GM18498 (cell line): ENCODE data around the gene GFI1B.
A peak's percentile ranks its signal among the peaks of the same experiment; 100 is the strongest.
"Not testable (repeated sequence)": the region's sequence is repeated elsewhere in the genome, so short reads cannot be mapped to it uniquely, and the experiment has no call there.

Source experiments
- ATAC-seq: cut with Tn5 transposase; IDR thresholded peaks from one replicate; pipeline ENCODE4 v1.9.1; 2021; ENCODE audit warnings: mild to moderate bottlenecking, moderate library complexity; ENCODE audit not compliant: unreplicated experiment

The GFI1B gene

DNA sequence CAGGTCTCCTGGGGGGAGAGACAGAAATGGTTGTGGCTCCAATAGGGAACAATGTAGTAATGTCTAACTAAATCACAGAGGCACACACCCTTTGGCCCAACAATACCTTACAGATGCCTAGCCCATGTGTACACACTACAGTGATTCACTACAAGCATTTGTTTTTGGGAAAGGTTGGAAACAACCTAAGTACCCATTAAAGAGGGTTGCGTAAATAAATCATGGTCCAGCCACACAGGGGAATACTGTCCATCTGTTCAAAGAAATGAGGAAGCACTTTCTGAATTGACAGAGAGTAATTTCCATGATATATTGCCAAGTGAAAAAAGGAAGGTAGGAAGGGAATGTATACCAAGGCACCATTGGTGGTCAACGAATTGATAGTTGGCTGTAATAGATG is 30.3 kb downstream of the GFI1B start:
- ATAC-seq: no peak

DNA sequence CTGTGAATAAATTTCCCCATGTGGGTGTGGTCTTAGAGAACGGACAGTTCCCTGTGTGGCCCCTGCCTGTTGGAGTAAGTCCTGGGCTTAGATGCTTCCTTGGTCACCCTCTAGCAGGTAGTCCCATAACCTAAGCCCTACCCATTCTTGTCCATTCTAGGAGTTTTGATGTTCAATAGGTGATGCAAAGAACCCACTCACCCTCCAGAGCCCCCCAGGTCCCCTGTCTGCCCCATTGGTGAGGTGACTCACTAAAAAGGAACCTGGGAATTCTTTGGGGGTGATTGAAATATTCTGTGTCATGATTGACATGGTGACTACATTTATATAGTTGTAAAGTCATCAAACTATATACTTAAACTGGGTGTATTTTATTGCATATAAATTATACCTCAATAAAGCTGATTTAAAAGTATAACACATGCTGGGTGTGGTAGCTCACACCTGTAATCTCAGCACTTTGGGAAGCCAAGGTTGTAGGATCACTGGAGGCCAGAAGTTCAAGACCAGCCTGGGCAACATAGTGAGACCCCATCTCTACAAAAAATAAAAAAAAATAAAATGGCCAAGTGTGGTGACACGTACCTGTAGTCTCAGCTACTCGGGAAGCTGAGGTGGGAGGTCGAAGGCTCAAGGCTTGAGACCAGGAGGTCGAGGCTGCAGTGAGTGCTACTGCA is 31.6 kb downstream of the GFI1B start:
- no peak for ATAC-seq

DNA sequence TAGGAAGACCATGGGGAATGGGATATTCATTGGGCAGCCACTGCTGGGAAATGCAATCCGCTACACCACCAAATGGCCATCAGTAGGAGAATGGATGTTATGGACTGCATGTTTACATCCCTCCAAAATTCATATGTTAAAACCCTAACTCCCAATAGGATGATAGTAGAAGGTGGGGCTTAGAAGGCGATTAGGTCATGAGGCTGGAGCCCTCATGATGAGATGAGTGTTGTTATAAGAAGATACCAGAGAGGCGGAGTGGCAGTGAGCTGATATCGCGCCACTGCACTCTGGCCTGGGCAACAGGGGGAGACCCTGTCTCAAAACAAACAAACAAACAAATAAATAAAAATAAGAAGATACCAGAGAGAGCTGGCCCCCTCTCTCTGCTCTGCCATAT is 36.2 kb downstream of the GFI1B start:
- no peak for ATAC-seq

DNA sequence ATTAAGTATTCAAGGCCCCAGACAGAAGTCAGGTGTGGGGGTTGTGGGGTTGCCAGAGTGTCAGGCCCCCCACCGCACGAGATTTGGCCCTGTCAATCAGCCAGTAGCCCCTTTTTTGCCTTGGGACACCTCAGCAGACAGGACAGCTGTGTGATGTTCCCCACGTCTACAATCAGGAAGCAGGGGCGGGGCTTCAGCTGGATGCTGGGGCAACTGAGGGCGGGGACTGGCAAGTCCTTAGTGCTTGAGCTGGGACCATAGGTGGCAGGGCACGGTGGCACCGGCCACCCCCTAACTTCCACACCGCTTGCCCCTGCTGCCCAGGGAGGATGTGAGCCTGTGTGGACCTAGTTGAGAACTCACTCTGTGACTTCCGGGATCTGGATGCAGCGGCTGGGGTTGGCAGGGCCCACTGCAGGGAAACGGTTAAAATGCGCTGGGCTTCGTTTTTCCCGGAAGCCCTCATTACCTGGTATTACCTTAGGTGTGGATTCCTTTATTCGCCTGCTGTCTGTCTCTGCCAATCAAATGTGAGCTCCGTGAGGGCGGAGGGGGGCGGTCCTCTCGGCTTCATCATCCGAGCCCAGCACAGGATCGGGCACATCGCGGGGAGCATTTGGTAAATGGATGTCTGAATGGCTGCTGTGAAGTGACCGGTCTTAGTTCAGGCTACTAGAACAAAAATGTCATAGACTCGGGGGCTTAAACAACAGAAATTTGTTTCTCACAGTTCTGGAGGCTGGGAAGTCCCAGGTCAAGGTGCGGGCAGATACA is 44.8 kb downstream of the GFI1B start:
- no peak for ATAC-seq

GRCh38 chr9:133026426-133026825 is 47.9 kb downstream of the GFI1B start:
- ATAC-seq: no peak

- no peak for ATAC-seq
Observed at GRCh38 chr9:133027134-133027533, 48.6 kb downstream of the GFI1B start.

- ATAC-seq: no peak
Observed at GRCh38 chr9:133028221-133028620, 49.7 kb downstream of the GFI1B start.

- peak; percentile 18 for ATAC-seq
Observed at GRCh38 chr9:133029994-133030316, 51.5 kb downstream of the GFI1B start.

DNA sequence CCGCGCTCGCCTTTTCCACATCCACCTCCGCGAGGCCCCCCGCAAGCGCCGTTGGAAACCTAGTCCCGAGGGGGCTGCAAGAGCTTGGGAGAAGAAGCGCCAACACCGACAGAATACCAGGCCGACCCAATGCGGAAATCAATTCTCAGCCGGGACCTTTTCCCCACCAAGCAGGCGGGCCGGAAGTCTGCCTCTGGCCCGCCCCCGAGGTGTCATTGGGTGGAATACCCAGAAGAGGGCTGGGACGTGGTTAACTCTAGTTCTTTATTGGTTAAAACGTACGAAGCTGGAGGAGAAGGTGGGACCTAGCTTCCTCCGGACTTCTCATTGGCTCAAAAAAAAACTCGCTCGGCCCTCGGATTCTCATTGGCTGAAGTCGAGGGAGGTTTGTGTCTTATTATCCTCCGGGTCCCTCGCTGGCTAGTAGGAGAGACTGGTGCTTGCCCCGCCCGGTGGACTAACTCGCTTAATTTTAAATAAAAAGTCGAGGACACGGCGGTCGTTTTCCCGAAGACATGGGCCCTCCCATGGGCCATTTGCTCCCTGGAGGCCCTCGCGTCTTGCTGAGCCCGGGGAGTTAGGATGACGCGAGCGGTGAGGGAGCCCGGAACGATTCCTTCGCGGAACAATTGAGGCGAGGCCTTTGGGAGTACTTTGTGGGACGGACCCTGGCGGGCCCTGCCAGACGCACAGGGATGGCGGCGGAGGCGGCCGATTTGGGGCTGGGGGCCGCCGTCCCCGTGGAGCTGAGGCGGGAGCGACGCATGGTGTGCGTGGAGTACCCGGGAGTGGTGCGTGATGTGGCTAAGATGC is 52.0 kb downstream of the GFI1B start, which contains the start of gene GTF3C5:
TSS of gene GTF3C5 (plus strand) at position 681 of the 813 bp plus-strand sequence. CDS start at position 696, 15 bp downstream.
- peak; percentile 91 for ATAC-seq

DNA sequence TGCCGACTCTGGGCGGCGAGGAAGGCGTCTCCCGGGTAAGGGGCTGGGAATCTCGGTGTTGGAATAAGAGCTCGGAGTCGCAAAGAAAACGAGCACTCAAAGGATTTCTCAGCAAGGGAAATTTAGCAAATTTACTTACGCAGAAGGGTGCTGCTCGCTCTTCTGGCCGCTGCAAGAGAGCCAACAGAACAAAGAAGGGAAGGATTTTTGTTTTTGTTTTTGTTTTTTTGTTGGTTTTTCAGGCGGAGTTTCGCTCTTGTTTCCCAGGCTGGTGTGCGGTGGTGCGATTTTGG is 52.6 kb downstream of the GFI1B start:
- no peak for ATAC-seq

DNA sequence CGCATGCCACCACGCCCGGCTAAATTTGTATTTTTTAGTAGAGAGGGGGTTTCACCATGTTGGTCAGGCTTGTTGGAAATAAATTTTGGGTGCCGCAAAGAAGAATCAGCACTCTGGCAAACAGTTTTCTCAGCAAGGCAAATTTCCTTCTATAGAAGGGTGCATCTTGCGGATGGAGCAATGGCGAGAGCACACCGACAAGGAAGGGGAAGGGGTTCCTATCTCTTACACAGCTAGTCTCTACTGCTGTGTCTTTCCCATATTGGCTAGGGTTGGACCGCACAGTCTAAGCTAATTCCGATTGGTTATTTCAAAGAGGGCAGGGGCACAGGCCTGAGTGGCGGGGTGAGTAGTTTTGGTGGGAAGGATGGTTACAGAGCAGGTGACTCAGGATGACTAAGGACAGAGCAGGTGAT is 53.0 kb downstream of the GFI1B start:
- ATAC-seq: no peak

GRCh38 chr9:133032171-133032570 is 53.7 kb downstream of the GFI1B start:
- no peak for ATAC-seq

DNA sequence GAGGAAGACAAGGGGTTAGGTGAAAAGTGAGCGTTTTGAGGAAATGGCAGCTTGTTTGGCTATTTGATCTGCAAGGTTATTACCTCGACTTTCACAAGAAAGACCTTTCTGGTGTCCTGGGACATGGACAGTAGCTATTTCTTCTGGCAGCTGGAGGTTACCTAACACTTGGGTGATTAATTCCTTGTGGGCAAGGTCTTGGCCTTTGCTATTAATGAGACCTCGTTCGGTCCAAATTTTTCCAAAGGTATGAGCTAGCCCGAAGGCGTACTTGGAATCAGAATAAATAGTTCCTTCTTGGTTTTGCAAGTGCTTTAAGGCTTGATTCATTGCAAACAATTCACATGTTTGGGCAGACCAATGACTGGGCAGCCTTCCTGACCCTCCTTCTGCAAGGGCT is 57.2 kb downstream of the GFI1B start:
- no peak for ATAC-seq

GRCh38 chr9:133037775-133038515 is 59.5 kb downstream of the GFI1B start:
- ATAC-seq: no peak

GRCh38 chr9:133040892-133041479 is 62.5 kb downstream of the GFI1B start:
- not testable (repeated sequence) for ATAC-seq
